GM18868 (cell line): ENCODE measurements around the gene CEP72.
"Not testable (repeated sequence)": the region's sequence is repeated elsewhere in the genome, so short reads cannot be mapped to it uniquely, and the experiment has no call there.

Experiments used
- ATAC-seq: cut with Tn5 transposase; IDR thresholded peaks from one replicate; pipeline ENCODE4 v1.9.1; 2021; ENCODE audit warnings: mild to moderate bottlenecking, moderate library complexity; ENCODE audit not compliant: unreplicated experiment

The CEP72 gene

DNA sequence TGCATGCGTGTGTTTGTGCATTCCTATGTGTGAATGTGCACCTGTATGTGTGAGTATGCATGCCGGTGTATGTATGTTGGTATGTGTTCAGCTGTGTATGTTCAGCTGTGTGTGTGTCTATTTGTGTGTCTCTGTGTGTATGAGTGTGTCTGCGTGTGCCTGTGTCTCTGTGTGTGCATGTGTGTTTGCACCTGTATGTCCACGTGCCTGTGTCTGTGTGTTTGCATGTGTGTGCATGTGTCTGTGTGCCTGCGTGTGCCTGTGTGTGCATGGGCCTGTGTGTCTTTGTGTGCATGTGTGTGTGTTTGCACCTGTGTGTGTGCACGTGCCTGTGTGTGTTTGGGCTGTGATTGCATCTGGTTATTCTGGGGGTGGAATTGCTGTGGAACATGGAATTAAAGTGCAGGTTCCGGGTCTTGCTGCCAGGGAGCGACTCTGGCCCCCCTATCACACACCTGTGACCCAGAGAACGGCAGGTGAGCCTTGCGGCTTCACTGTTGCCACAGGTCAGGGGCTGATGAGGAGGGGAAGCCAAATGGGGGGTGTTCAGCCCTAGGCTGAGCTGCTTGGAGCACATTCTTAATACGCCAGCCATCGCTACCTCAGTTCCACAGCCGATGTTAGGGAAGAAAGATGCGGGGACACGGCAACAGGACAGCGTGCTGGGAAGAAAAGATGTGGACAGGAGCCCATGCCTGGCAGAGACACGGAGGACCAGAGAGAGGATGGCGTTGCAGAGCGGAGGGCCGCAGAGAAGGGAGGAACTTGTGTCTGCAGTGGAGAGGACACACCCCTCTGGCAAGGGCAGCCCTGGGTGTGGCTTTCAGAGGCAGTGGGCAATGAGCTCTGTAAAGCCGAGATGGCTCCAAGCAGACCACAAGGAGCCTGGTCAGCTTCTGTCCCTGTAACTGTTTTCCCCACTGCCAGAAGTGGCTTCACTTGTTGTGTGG is 84.9 kb downstream of the CEP72 start:
- ATAC-seq: not testable (repeated sequence)
